OCI-LY1 (cell line): ENCODE measurements around the gene WAS.

Experiments
- EZH2 ChIP-seq: fragments of 200-600 bp; sonication (generic), shearing (Covaris generic); IDR thresholded peaks from 2 replicates; pipeline ENCODE4 v1.8.0; 2017; ENCODE audit warnings: borderline replicate concordance, mixed run types, mild to moderate bottlenecking, antibody characterized with exemption, low read length, moderate library complexity, mixed read lengths
- TF ChIP-seq, protein P1 (sequence below): fragments of 200-600 bp; sonication (generic), shearing (Covaris generic); IDR thresholded peaks from 2 replicates; pipeline ENCODE4 v1.5.1; 2017; ENCODE audit warnings: mild to moderate bottlenecking, antibody characterized with exemption, low read length, moderate library complexity, mixed read lengths

DNA sequence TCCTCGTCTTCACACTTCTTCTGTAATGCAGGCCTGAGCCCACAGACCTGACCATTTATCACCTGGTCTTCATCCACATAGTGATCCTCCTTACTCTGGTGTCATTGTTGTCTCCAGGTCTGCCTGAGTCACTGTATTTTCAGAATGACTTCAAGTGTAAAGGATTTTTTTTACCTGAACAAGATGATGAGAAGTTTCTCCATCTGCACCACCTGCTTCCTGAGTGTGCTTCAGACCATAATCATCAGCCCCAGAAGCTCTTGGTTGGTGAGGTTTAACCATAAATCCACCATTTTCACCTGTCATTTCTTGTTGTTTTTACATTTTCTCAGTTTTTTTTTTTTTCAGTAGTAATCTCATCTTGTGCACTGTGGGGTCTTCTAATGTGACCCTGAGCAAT is 47.3 kb upstream of the WAS start:
- TF ChIP-seq, protein P1, sequence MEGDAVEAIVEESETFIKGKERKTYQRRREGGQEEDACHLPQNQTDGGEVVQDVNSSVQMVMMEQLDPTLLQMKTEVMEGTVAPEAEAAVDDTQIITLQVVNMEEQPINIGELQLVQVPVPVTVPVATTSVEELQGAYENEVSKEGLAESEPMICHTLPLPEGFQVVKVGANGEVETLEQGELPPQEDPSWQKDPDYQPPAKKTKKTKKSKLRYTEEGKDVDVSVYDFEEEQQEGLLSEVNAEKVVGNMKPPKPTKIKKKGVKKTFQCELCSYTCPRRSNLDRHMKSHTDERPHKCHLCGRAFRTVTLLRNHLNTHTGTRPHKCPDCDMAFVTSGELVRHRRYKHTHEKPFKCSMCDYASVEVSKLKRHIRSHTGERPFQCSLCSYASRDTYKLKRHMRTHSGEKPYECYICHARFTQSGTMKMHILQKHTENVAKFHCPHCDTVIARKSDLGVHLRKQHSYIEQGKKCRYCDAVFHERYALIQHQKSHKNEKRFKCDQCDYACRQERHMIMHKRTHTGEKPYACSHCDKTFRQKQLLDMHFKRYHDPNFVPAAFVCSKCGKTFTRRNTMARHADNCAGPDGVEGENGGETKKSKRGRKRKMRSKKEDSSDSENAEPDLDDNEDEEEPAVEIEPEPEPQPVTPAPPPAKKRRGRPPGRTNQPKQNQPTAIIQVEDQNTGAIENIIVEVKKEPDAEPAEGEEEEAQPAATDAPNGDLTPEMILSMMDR: no peak
- no peak for TF ChIP-seq EZH2
